Astrocyte (in vitro differentiated cells and primary cell): ENCODE data around the gene PTK6. TPM values are rescaled to one million over a fixed set of nuclear protein-coding genes. Genes with fewer than 3 reads are reported as not detected.
A peak's percentile ranks its signal among the peaks of the same experiment; 100 is the strongest.
"Not testable (repeated sequence)": the region's sequence is repeated elsewhere in the genome, so short reads cannot be mapped to it uniquely, and the experiment has no call there.

ENCODE experiments used
- DNase-seq: peaks from one replicate; pipeline ENCODE4 v3.0.0-alpha.2; 2010; ENCODE audit warnings: low read depth
- FAIRE-seq: peaks from 2 replicates; lab custom pipeline; 2011; peaks lifted over from hg19 to GRCh38; lab: Jason Lieb, UNC
- H2AFZ ChIP-seq: 2 replicates; pipeline ENCODE4 v1.6.0; 2012; ENCODE audit warnings: low read depth, low read length, inconsistent platforms
- H3K27ac ChIP-seq: 2 replicates; pipeline ENCODE4 v1.5.1; 2011; ENCODE audit warnings: low read depth, low read length, inconsistent platforms
- H3K27me3 ChIP-seq: 2 replicates; pipeline ENCODE4 v1.6.0; 2011; ENCODE audit warnings: low read length, inconsistent platforms; ENCODE audit not compliant: insufficient read depth
- H3K36me3 ChIP-seq: 2 replicates; pipeline ENCODE4 v1.5.1; 2011; ENCODE audit warnings: low read length, inconsistent platforms; ENCODE audit not compliant: insufficient read depth
- H3K4me1 ChIP-seq: 2 replicates; pipeline ENCODE4 v1.5.1; 2011; ENCODE audit warnings: low read length, inconsistent platforms; ENCODE audit not compliant: insufficient read depth
- H3K4me2 ChIP-seq: 2 replicates; pipeline ENCODE4 v1.6.0; 2012; ENCODE audit warnings: low read length, inconsistent platforms
- H3K4me3 ChIP-seq: 2 replicates; pipeline ENCODE4 v1.5.1; 2011; ENCODE audit warnings: low read depth, mild to moderate bottlenecking, low read length, inconsistent platforms; ENCODE audit not compliant: insufficient read depth
- H3K79me2 ChIP-seq: 2 replicates; pipeline ENCODE4 v1.6.0; 2012; ENCODE audit warnings: mild to moderate bottlenecking, low read length, inconsistent platforms; ENCODE audit not compliant: insufficient read depth
- H3K9ac ChIP-seq: 2 replicates; pipeline ENCODE4 v1.6.0; 2012; ENCODE audit warnings: mild to moderate bottlenecking, low read length, inconsistent platforms
- H3K9me3 ChIP-seq: 2 replicates; pipeline ENCODE4 v1.5.1; 2012; ENCODE audit warnings: low read depth, mild to moderate bottlenecking, low read length, inconsistent platforms; ENCODE audit not compliant: insufficient read depth
- H4K20me1 ChIP-seq: 2 replicates; pipeline ENCODE4 v1.6.0; 2012; ENCODE audit warnings: low read length, inconsistent platforms; ENCODE audit not compliant: insufficient read depth
- H3K27ac Mint-ChIP-seq: one replicate; pipeline ENCODE4 v1.8.0; 2021; ENCODE audit warnings: mild to moderate bottlenecking, mixed read lengths; ENCODE audit not compliant: unreplicated experiment
- H3K27me3 Mint-ChIP-seq: one replicate; pipeline ENCODE4 v1.8.0; 2021; ENCODE audit warnings: low read depth, mixed read lengths; ENCODE audit not compliant: unreplicated experiment
- H3K36me3 Mint-ChIP-seq: one replicate; pipeline ENCODE4 v1.8.0; 2021; ENCODE audit warnings: low read depth, mixed read lengths; ENCODE audit not compliant: unreplicated experiment
- H3K4me1 Mint-ChIP-seq: one replicate; pipeline ENCODE4 v1.8.0; 2021; ENCODE audit warnings: low read depth, mixed read lengths; ENCODE audit not compliant: unreplicated experiment
- H3K4me3 Mint-ChIP-seq: one replicate; pipeline ENCODE4 v1.8.0; 2021; ENCODE audit warnings: mild to moderate bottlenecking, moderate library complexity, mixed read lengths; ENCODE audit not compliant: unreplicated experiment
- H3K9me3 Mint-ChIP-seq: one replicate; pipeline ENCODE4 v1.8.0; 2021; ENCODE audit warnings: mild to moderate bottlenecking, mixed read lengths; ENCODE audit not compliant: unreplicated experiment
- EZH2 ChIP-seq: IDR thresholded peaks from 2 replicates; pipeline ENCODE4 v1.6.1; 2012; ENCODE audit warnings: mild to moderate bottlenecking, low read length, inconsistent platforms; ENCODE audit not compliant: insufficient read depth
- total RNA-seq: library from RNA; stranded (reverse); gene quantifications from 2 replicates; pipeline ENCODE4 v1.2.1, GENCODE V29; 2021
- TF ChIP-seq, protein P1 (sequence below): IDR thresholded peaks from 2 replicates; pipeline ENCODE4 v1.5.1; 2011; ENCODE audit warnings: low read depth, mild to moderate bottlenecking, inconsistent platforms, low read length, moderate library complexity; ENCODE audit not compliant: insufficient read depth

Gene PTK6
- total RNA-seq, 1 donor from 2014 or later = 0.18 TPM

DNA sequence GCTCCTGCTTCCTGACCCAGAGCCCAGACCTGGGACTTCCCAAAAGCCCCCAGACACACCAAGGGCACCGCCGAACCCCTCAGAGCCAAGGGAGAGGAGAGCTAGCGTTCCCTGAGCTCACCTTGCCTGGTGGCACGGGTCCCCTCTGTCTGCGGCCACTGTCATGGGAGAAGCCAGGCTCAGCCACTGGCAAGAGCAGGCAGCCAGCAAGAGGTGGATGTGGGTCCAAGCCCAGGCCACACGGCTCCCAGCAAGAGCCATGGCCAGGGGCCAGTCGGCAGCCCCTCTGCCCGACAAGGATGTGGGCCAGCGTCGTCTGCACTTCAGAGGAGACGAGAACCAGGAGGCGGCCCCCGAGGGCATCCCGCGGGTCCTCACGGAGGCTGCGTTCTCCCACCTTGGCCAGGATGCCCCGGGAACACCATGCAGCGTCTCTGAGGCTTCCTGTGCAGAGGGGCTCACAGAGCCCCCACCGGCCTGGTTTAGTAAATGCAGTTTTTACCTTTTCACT lies 18.8 kb downstream of the PTK6 start:
- FAIRE-seq = no peak

DNA sequence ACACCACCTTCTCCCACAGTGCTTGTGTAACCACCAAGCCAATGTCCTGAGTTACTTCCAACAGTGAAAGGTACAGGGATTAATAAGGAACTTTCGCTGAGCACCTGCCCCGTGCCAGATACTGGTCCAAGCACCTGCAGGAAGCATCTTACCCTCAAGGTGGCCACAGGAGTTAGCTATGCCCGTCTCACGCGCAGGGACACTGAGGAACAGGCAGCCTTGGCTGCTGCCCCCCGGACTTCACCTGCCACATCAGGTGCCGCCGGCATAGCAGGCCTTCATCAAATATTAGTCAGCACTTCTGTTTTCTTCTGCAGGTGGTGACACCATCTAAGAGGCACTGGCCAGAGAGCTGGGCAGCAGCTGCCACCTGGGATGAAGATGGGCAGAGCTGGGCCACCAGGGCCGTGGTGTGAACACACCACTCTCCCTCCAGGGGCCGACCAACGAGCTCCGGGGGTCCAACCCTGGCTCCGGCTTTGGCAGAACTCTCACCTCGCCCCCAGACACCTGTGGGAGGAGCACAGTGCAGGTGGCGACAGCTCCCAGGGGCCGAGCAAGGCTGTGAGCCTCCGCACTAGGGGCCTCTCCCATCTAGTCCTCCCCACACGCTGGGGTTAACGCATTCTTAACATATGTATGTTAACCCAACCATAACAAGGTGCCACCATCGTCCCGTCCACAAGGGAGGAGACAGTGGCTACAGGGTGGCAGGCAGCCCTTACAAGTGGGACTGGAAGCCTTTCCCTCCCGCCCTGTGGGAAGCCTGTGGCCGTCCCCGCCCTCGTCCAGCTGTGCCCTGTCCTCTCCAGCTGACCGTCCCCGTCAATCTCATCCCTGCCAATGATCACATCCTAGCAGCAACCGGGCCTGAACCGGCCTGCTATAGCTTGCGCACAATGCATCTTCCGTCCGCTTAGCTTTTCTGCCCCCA lies 19.5 kb downstream of the PTK6 start:
- peaks cover 5% of the 10 kb centered on the region for H3K9me3 Mint-ChIP-seq
- H3K36me3 ChIP-seq = no peaks in the 10 kb centered on the region
- H3K9ac ChIP-seq = no peak overlapping the region
- no peak overlapping the region for H3K27ac ChIP-seq
- H3K27ac Mint-ChIP-seq = no peak overlapping the region
- H3K27me3 ChIP-seq = peaks cover 2% of the 10 kb centered on the region
- H2AFZ ChIP-seq = no peak overlapping the region
- H3K79me2 ChIP-seq = peaks cover 23% of the 10 kb centered on the region
- no peak overlapping the region for H3K4me2 ChIP-seq
- H3K4me1 Mint-ChIP-seq = peaks cover 1% of the 10 kb centered on the region
- no peak overlapping the region for H3K4me3 ChIP-seq
- peaks cover 14% of the 10 kb centered on the region for H3K4me1 ChIP-seq
- peaks cover 8% of the 10 kb centered on the region for H3K36me3 Mint-ChIP-seq
- DNase-seq (no peak), FAIRE-seq (no peak)
- peak overlapping the region; percentile 70 for H3K4me3 Mint-ChIP-seq
- TF ChIP-seq EZH2 = no peak
- TF ChIP-seq, protein P1, sequence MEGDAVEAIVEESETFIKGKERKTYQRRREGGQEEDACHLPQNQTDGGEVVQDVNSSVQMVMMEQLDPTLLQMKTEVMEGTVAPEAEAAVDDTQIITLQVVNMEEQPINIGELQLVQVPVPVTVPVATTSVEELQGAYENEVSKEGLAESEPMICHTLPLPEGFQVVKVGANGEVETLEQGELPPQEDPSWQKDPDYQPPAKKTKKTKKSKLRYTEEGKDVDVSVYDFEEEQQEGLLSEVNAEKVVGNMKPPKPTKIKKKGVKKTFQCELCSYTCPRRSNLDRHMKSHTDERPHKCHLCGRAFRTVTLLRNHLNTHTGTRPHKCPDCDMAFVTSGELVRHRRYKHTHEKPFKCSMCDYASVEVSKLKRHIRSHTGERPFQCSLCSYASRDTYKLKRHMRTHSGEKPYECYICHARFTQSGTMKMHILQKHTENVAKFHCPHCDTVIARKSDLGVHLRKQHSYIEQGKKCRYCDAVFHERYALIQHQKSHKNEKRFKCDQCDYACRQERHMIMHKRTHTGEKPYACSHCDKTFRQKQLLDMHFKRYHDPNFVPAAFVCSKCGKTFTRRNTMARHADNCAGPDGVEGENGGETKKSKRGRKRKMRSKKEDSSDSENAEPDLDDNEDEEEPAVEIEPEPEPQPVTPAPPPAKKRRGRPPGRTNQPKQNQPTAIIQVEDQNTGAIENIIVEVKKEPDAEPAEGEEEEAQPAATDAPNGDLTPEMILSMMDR = no peak
- peaks cover 2% of the 10 kb centered on the region for H3K27me3 Mint-ChIP-seq
- H4K20me1 ChIP-seq = peaks cover 16% of the 10 kb centered on the region
- peaks cover 3% of the 10 kb centered on the region for H3K9me3 ChIP-seq

More for the DNA sequence above, 18.8 kb downstream of the PTK6 start:
- H3K27me3 ChIP-seq = no peaks in the 10 kb centered on the region
- Mint-ChIP-seq H3K9me3 (peaks cover 2% of the 10 kb centered on the region), H3K27ac (no peak overlapping the region), H3K27me3 (peaks cover 2% of the 10 kb centered on the region), H3K36me3 (peaks cover 7% of the 10 kb centered on the region), H3K4me3 (peak overlapping the region; percentile 82), H3K4me1 (peaks cover 2% of the 10 kb centered on the region)
- peaks cover 23% of the 10 kb centered on the region for H4K20me1 ChIP-seq
- TF ChIP-seq, protein P1 = no peak
- TF ChIP-seq EZH2 = no peak
- H2AFZ ChIP-seq = no peak overlapping the region
- no peak overlapping the region for H3K9ac ChIP-seq
- no peak for DNase-seq
- no peak overlapping the region for H3K4me3 ChIP-seq
- H3K4me2 ChIP-seq = no peak overlapping the region
- no peaks in the 10 kb centered on the region for H3K9me3 ChIP-seq
- H3K36me3 ChIP-seq = no peaks in the 10 kb centered on the region
- peaks cover 28% of the 10 kb centered on the region for H3K79me2 ChIP-seq
- H3K4me1 ChIP-seq = peaks cover 14% of the 10 kb centered on the region
- H3K27ac ChIP-seq = no peak overlapping the region

DNA sequence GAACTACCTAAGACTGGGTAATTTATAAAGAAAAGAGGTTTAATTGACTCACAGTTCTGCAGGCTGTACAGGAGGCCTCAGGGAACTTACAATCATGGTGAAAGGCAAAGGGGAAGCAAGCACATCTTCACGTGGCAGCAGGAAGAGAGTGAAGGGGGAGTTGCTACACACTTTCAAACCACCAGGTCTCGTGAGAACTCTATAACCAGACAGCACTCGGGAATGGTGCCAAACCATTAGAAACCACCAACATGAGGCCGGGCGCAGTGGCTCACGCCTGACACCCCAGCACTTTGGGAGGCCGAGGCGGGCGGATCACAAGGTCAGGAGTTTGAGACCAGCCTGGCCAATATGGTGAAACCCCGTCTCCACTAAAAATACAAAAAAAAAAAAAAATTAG lies 22.7 kb downstream of the PTK6 start:
- H3K27me3 Mint-ChIP-seq, H3K36me3 ChIP-seq, H3K9me3 Mint-ChIP-seq, H3K9me3 ChIP-seq, H3K4me2 ChIP-seq, H2AFZ ChIP-seq, H4K20me1 ChIP-seq, H3K27ac ChIP-seq, H3K27ac Mint-ChIP-seq, H3K4me3 Mint-ChIP-seq, H3K79me2 ChIP-seq, H3K4me1 ChIP-seq, H3K36me3 Mint-ChIP-seq, DNase-seq, H3K4me3 ChIP-seq, FAIRE-seq, H3K4me1 Mint-ChIP-seq, H3K27me3 ChIP-seq, H3K9ac ChIP-seq: not testable (repeated sequence)
